Fibroblast of skin of left quadriceps (primary cell): ENCODE measurements around the gene HSD11B1L.

Experiments
- DNase-seq, 2 experiments: peaks; one replicate each; pipeline ENCODE4 v3.0.0-alpha.2; 2013; ENCODE audit warnings: low read depth in 2 of 2

HSD11B1L gene, protein sequence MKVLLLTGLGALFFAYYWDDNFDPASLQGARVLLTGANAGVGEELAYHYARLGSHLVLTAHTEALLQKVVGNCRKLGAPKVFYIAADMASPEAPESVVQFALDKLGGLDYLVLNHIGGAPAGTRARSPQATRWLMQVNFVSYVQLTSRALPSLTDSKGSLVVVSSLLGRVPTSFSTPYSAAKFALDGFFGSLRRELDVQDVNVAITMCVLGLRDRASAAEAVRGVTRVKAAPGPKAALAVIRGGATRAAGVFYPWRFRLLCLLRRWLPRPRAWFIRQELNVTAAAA

DNA sequence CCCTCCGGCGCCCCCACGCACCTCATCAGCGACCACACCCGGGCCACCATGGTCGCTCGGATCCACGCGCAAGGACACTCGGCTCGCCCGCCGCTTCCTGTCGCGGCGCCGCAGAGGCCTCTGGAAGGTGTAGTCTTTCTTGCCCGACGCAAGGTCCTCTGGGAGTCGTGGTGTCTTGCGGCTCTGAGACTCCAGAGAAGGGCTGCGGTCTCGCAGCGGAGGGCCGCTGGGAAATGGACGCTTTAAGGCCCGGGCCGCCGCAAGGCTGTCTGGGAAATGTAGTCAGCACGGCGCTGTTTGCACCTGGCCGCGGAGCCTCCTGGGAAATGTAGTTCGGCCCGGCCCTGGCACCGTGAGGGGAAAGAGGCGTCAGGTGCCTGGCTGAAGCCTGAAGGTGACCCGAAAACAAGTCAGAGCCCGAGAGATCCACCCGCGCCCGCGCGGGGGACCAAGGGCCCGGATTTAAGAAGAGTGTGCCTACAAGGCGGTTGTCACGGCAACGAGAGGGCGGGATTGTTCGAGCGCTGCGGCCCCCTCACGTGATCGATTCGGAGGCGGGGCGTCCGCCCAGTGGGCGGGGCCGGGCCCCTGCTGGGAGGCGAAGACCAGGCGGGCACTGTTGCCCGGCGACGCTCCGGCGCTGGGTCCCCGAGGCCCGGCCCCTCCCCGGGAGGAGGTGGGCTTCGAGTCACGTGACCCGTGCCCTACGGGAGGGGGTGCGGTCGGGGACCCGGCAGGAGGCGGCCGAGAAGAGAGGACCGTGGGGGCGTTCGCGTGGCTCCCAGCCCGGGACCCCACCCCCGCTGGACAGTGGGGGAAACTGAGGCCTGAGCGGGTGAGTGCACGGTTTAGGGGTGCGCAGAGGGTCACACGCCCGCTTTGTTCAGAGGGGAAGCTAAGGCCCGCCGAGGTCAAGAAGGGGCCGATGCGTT is at the start of gene HSD11B1L, which contains the start of gene MICOS13:
TSS of gene HSD11B1L (plus strand) at position 591 of the 932 bp plus-strand sequence. CDS start 3,806 bp downstream, outside the sequence.
TSS of gene MICOS13 (minus strand) at position 80 of the 932 bp plus-strand sequence. CDS start at position 50, 30 bp downstream.
- peak; percentile 97 to 98 for DNase-seq

- DNase-seq = no peak
Observed at GRCh38 chr19:5631567-5632240, 49.1 kb upstream of the HSD11B1L start.

DNA sequence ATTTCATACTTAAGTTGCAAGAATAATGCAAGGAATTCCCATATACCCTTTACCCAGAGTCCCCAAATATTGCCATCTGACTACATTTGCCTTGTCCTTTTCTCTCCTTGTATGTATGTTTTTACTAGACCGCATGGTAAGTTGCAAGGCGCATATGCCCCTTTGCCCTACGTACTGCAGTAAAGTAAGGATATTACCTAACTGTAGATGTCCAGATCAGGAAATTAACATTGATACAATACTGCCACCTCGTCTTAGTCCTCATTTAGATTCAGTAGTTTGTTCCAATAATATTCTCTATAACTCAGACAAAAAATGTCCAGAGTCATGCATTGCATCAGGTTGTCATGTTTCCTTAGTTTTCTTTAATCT is 48.6 kb upstream of the HSD11B1L start:
- DNase-seq = no peak

- DNase-seq = no peak
Observed at GRCh38 chr19:5632657-5633056, 48.2 kb upstream of the HSD11B1L start.

DNA sequence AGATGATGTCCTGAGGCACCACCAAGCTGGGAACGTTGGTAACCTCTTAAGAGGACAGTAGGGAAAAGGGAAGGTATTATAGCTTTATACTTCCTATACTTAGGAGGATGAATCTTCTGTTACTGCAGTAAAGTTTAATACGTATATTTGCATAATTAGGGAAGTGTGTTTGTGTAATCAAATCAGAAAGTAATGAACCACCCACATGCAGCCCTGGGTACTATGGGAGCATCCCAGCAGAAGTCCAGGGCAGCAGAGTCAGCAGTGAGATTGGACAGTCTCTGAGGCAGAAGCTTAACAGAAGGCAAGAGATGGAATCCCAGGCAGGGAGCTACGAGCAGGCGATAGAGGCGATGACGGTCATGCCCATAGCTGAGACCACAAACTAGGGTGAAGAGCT is 45.4 kb upstream of the HSD11B1L start:
- no peak for DNase-seq

DNA sequence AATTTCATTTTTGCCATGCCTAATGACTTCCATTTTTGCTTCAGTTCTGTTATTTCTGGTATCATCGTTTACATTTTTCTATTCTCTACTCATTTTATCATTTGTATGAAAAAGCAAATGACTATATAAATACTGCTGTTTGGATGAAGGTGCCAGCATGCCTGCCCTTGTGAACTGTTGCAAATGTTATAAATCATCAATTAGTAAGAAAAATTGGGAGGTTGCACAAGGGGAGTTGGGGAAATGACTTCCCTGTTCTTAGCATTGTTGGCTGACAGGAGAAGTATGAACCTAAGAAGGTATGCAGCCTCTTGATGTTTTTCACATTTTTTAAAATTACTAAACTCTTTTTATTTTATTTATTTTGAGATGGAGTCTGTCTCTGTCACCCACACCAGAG is 42.9 kb upstream of the HSD11B1L start:
- no peak for DNase-seq

GRCh38 chr19:5641171-5641570 is 39.7 kb upstream of the HSD11B1L start:
- no peak for DNase-seq

DNA sequence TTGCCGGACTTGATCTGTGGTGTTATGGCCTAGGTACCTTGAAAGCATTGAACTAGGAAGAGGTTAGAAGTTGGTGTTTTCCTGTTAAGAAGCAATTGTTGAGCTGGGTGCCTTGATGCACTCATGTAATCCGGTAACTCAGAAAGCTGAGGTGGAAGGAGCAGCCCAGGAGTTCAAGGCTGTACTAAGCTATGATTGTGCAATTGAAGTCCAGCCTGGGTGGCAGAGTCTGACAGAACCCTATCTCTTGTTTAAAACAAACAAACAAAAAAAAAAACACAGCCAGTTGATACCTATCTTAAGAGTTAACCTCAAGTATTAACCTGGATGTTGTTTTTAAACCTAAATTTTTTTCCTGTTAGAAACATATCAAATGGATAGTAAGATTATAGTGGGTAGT is 38.6 kb upstream of the HSD11B1L start:
- DNase-seq = no peak

DNA sequence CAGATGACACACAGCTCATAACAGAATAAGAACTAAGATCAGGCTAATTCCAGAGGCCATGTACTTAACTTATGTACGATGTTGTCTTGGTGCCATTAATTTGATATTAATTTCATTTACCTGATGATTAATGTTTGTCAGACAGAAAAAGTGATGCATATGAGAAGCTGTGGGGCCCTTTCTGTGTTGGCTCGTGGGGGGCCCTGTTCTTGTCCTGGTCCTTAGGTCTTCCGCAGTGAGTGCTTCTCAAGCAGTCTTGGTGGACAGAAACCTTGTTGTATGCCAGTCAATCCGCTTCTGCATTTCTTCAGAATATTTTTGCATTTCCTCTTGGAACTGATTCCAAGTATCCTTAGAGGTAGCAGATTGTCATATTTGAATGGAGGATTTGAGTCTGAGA is 37.8 kb upstream of the HSD11B1L start:
- DNase-seq = no peak

DNA sequence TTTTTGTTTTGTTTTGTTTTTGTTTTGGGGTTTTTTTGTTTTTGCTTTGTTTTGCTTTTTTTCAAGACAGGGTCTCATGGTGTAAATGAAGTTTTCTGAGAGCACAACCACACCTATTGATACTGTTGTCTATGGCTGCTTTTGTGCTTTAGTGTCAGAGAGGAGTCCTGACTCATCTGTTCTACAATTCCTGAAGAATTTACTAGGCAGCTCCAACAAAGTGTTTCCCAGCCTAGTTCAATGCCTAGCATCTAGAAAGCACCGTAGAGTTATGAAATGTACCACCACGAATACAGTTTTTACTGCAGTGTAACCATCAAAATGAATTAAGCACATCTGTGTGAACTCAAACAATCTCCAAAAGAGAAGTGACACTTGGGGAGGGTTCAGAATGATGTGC is 36.8 kb upstream of the HSD11B1L start:
- no peak for DNase-seq

GRCh38 chr19:5645409-5645808 is 35.4 kb upstream of the HSD11B1L start:
- DNase-seq = no peak

GRCh38 chr19:5646703-5647102 is 34.1 kb upstream of the HSD11B1L start:
- DNase-seq = no peak

DNA sequence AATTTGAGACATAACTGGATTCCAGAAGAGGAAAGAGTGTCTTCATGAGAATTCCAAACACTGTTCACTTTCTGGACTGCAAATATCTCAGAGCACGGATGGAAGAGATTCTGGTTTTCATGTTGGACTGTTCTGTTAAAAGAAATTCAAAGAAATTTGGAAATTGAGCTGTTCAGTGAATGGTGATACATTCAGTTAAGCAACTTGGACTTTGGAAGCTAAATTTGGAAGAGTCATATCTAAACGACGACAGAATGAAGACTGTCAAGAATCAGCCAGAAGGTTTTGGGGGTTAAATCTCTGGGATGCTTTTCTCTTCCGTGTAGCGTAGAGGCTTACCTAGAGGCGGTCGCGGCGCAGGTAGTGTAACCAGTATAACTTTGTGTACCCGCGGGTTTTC is 32.4 kb upstream of the HSD11B1L start:
- no peak for DNase-seq

DNA sequence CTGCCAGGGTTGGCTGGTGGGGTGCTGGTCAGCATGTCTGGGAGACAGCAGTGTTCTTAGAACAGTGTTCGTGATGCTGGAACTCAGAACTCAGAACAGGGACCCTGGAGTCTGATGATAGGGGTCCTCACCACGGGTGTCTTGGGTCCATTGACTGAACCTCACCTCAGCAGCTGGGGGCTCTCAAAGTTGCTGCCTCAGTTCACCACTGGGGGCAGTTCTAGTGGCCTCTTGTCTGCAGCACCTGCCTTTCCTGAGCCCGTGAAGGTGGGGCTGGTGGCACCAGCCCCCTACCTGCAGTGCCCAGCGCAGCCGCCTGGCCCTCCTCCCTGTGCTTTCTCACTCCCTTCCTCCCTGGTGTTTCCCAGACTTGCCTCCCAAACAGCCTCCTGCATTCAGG is 29.5 kb upstream of the HSD11B1L start:
- no peak for DNase-seq

DNA sequence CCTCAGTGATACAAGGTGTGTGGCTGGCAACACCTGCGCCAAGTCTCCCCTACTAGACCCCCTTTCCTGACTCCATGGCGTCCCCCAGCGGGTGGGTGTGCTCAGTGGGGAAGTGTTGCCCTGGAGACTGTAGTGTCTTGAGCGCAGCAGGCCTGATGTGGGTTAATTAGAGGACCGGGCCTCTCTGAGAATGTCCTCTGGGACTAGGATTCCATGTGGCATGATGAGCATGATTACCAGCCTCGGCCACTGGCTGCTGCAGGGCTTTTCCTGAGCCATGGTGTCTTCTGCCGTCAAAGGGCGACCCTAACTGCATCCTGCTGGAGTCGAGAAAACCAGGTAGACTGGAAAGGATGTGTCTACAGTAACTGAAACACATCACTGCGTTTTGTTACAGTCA is 28.6 kb upstream of the HSD11B1L start:
- DNase-seq = no peak

DNA sequence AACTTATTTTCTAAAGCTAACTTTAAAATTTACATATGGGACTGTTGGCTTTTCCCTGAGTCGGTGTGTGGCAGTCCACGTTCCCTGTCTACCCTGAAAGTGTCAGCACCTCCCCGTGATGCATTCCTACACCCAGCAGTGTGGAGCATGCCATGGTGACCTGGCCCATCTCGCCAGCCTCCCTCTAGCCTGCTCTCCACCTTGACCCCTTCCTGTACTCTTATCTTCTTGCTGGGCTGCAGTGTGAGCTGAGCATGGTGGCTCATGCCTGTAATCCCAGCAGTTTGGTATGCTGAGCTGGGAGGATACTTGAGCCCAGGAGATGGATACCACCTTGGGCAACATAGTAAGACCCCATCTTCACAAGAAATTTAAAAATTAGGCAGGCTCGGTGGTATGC is 25.9 kb upstream of the HSD11B1L start:
- DNase-seq = no peak

- no peak for DNase-seq
Observed at GRCh38 chr19:5655412-5655811, 25.4 kb upstream of the HSD11B1L start.

DNA sequence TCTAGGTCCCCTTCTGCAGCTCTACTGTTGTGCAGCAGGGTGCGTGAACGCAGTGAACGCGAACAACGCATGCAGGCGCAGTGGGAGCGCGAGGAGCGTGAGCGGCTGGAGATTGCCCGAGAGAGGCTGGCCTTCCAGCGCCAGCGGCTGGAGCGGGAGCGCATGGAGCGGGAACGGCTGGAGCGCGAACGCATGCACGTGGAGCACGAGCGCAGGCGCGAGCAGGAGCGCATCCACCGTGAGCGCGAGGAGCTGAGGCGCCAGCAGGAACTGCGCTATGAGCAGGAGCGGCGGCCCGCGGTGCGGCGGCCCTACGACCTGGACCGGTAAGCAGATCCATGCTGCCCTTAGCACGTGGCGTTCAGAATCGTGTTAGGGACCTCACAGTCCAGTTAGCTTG is 19.3 kb upstream of the HSD11B1L start:
- DNase-seq = no peak

GRCh38 chr19:5663904-5664303 is 16.9 kb upstream of the HSD11B1L start:
- no peak for DNase-seq

DNA sequence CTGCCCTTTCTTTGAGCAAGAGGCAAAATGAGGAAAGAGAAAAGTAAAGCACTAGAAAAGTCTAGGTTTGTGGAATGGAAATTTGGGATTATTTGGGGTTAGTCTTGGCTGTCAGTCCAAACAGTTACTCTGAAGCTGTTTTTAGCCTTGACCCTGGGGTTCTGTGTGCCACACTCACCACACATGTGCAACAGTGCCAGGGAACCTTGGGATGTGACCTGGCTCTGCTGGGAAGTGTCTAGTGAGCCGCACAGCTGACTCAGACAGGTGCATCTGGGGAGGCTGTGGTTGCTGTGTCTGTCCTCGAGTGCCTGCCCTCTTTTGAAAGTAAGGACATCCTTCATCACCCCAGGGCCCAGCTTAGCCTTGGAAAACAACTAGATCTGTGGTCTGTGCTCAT is 16.3 kb upstream of the HSD11B1L start:
- DNase-seq = no peak

- no peak for DNase-seq
Observed at GRCh38 chr19:5665781-5666513, 14.9 kb upstream of the HSD11B1L start.
